Stimulated activated CD8-positive, alpha-beta memory T cell treated with anti-CD3 and anti-CD28 coated beads, Interleukin-15, amount 100 ng/mL, for 24 hours (primary cell): ENCODE results near the gene RAB1A.
A peak's percentile ranks its signal among the peaks of the same experiment; 100 is the strongest.
"Not testable (repeated sequence)": the region's sequence is repeated elsewhere in the genome, so short reads cannot be mapped to it uniquely, and the experiment has no call there.

Experiments
- DNase-seq: peaks from one replicate; pipeline ENCODE4 v3.0.0-alpha.2; 2020; ENCODE audit warnings: low read depth

RAB1A gene

DNA sequence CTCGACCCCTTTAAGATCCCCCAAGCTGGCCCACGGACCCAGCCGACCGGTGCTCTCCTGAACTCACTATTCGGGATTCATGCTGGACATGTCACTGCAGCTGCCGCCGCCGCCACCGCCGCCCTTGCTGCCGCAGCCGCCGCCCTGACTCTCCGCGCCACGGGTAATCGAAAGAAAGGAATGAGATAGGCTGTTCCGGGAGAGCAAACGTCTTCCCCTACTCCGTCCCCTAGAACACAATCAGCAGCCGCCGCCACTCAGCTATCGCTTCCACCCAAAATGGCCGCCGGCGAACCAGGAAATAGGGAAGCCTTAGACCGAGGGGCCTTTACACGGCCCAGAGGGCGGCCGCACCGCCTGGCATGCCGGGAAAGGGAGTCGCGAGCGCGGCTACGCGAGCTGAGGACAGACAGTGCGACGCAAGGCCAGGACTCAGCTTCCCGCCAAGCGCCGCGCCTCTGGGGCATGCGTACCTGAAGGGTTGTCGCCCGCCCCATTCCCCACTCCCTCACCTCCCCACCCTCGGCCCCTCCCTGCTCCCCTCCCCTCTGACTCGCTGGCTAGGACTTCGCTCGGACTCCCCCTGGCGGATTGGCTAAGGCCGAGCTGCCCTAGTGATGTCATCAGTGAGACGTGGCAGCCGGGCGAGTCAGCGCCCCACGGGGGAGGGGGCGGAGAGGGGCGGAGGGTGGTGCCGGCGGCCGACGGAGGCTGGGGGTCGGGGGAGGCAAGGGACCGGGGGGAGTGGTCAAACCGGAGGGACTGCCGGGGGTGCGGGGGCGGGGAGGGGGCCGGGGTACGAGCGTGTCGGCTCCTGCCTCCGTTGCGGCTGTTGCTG is at the start of gene RAB1A:
RAB1A (minus strand) TSS at position 281 of the 838 bp plus-strand sequence; CDS start at position 90, 191 bp downstream.
- peak; percentile 90 for DNase-seq

DNA sequence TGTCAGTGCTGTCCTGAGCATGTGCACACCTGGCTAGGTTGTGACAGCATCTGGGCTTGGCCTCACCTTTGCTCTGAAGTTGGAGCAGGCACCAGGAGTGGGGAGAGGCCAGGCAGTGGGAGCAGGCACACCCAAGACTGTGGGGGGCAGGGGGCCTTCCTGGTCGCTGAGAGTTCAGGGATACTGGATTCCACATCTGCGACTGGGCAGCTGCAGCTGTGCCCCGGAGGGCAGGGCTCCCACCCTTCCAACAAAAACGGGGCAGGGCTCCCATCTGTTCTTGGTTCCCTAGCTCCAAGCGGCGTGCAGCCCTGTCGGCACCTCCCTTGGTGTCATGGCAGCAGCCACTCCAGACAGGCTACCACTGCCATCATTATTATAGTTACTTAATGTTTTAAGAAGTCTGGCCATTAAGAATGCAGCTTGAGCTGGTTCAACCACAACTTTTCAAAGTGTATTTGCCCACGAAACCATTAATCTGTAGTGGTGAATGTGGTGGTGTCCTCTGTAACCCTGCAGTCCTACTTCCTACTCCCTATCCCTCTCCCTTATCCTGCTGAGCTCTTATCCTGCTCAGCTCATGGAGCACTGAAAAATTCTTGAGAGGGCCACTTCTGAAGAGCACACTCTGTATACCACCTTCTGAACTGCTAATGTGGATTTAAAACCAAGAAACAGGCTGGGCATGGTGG is 48.0 kb upstream of the RAB1A start:
- DNase-seq = no peak

DNA sequence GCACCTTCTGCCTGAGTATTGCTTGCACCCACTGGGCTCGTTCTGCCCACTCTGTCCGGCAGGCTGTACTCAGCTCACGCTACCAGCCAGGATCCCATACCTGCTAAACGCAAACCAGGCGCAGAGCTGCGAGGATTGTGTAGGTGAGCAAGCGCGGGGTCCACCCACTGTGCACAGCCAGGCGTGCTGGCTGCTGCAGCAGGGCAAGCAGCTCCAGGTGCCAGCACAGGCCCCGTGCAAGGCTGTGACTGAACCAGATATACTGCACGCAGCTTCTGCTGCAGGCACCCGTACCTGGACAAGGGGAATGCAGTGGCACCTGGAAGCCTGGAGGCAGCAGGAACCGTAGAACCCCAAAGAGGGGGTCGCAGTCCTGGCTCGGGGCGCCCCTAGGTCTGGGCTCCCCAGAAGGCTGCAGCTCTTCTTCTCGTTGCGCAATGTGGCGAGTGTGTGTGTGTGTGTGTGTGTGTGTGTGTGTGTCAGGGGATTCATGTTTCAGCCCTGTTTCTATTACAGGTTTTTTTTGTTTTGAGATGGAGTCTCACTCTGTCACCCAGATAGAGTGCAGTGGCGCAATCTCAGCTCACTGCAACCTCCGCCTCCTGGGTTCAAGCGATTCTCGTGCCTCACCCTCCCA is 46.1 kb upstream of the RAB1A start:
- DNase-seq = no peak

DNA sequence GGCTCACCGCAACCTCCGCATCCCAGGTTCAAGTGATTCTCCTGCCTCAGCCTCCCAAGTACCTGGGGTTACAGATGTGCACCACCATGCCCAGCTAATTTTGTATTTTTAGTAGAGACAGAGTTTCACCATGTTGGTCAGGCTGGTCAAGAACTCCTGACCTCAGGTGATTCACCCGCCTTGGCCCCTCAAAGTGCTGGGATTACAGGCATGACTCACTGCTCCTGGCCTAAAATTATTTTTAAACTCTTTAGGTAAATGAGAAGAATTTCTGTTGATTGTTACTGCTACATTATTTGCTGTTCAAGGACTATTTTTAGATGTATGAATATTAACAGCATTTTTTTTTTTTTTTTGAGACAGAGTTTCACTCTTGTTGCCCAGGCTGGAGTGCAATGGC is 44.1 kb upstream of the RAB1A start:
- DNase-seq = not testable (repeated sequence)

DNA sequence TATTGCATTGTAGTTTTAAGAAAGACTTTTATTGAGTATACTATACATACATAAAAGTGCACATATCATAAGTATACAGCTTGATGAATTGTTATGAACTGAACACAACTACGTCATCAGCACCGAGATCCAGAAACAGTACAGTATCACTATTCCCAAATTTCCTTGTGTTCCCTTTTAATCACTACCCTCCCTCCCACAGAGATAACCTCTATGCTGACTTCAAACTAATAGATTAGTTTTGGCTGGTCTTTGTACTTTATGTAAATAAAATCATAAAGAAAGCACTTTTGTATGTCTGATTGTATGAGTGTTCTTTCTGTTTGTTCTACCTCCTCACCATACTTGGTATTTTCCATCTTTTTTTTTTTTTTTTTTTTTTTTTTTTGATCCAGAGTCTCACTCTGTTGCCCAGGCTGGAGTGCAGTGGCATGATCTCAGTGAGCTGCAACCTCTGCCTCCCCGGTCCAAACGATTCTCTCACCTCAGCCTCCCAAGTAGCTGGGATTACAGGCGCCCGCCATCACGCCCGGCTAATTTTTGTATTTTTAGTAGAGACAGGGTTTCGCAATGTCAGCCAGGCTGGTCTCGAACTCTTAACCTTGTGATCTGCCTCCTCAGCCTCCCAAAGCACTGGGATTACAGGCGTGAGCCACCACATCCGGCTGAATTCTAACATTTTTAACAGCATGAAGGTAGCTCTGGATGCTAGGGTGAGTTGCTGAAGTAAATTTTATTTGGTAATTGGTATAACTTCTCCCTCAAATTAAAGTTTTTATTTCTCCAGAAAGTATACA is 43.3 kb upstream of the RAB1A start:
- DNase-seq = no peak

DNA sequence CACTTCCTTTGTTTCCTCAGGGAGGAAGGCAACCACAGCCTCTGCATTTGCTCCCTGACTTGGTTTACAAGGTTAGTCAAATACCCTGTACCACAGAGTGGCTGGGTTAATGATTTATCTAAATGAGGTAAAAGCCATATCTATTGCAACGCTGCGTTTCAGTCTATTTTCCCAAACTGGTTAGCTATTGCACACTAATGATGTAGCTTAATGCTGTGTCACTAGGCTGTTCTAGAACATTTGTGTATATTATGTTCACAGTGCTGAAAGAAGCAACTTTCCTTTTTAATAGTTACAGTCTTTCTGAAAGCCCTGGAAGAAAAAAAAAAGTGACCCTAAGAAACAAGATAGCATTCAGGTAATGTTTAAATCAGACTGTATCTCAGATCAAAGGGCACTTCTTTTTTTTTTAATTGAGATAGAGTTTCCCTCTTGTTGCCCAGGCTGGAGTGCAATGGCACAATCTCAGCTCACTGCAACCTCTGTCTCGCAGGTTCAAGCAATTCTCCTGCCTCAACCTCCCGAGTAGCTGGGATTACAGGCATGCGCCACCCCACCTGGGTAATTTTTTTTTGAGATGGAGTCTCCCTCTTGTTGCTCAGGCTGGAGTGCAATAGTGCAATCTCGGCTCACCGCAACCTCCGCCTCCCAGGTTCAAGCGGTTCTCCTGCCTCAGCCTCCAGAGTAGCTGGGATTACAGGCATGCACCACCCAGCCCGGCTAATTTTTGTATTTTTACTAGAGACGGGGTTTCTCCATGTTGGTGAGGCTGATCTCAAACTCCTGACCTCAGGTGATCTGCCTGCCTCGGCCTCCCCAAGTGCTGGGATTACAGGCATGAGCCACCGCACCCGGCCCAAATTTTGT is 40.9 kb upstream of the RAB1A start:
- not testable (repeated sequence) for DNase-seq

DNA sequence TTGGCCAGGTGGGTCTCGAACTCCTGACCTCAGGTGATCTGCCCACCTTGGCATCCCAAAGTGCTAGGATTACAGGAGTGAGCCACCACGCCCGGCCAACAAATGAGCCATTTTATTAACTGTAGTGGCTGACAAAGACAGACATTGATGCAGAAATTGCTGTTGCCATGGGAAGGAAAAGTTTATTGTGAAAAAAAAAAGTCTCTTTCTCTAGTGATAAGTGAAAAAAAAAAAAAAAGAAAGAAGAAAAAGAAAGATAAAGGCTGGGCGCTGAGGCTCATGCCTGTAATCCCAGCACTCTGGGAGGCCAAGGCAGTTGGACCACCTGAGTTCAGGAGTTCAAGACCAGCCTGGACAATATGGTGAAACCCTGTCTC is 39.8 kb upstream of the RAB1A start:
- DNase-seq = no peak

DNA sequence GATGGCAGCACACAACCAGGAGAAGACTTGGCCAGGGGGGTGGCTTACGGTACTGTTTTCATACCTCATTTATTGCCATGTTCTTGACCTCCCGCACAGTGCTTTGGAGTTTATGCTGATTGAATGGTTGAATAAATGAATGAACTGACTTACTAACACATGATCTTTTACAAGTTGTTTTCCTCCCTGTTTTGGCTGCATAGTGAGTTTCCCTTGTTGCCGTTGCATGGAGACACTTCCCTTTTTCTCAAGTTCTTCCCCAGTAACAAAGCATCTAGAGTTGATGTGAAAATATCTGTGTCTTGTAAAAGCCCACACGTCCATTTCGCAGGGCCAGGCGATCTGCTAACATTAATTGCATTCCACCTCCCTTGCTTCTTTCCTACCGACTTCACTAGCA is 35.7 kb upstream of the RAB1A start:
- no peak for DNase-seq

DNA sequence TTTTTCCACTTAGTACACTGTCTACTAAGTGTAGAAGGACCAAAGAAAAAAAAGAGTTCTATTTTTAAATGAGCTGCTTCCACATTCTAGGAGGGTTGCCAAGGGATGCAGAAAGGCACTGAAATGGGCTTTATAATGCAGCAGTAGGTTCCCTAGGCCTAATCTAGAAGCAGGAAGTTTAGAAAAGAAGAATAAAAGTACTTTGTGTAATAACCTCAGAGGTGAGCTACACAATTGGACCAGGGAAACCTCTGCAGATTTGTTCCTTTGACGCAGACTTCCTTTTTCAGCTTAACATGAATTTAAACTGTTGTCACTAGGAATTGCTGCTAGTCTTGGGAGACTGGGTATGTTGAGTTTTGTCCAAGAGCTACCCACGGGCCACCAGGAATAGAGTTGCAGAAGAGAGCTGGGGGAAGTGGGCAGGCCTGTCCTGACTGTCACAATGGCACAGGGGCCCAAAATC is 34.6 kb upstream of the RAB1A start:
- DNase-seq = no peak

DNA sequence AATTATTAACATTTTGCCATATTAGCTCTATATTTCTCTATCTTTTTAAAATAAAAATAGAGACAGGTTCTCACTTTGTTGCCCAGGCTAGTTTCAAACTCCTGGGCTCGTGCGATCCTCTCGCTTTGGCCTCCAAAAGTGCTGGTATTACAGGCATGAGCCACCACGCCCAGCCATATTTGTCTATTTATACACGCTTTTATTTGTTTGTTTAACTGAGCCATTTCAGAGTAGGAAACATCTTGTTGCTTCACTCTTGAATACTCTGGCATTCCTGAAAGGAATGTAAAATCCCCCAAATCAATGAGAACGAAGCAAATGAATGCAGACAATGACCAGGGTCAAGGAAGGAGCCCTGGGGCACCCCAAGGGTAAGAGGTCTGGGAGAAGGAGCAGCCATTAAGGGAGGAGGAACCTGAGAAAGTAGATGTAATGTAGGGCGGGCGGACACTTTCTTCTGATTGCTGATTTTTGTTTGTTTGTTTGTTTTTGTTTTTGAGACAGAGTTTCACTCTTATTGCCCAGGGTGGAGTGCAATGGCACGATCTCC is 31.7 kb upstream of the RAB1A start:
- no peak for DNase-seq

DNA sequence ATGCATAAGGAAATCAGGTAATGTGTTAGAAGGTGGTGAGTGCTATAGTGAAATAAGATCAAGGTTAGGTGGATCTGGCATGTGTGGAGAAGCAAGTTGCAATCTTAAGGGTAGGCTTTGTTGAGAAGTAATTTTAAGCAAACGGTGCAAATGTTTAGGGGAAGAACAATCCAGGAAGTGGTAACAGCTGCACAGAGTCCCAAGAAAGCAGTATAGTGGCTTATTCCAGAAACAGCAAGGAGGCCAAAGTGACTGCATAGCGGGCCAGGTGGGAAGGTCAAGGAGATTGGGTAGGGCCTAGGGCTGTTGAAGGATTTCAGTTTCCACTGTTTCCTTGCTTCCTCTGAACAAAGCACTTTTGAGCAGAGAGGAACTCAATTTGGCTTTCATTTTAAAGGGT is 30.0 kb upstream of the RAB1A start:
- no peak for DNase-seq

DNA sequence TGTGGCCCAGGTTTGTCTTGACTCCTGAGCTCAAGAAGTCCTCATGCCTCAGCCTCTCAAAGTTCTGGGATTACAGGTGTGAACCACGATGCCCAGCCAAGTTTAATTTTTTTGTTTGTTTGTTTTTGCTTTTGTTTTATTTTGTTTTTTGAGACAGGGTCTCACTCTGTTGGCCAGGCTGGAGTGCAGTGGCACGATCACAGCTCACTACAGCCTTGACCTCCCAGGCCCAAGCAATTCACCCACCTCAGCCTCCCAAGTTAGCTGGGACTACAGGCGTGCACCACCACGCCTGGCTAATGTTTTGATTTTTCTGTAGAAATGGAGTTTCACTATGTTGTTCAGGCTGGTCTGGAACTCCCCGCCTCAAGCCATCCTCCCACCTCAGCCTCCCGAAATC is 29.4 kb upstream of the RAB1A start:
- DNase-seq = no peak

DNA sequence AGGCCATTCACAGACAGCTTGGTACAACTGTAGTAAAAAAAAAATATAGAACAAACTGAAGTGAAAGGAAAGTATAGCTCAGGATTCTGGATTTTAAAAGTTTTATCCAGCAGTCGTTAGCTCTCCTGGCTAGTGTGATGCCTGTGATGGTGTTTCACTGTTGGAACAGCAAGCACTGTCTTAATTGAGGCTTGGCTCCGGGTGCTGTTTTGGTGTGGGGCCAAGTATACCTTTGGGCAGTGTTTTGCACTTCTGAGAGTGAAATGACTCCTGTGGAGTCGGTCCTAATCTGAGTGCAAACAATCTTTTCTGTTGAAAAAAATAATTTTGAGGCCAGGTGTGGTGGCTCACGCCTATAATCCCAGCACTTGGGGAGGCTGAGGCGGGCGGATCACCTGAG is 28.7 kb upstream of the RAB1A start:
- no peak for DNase-seq

DNA sequence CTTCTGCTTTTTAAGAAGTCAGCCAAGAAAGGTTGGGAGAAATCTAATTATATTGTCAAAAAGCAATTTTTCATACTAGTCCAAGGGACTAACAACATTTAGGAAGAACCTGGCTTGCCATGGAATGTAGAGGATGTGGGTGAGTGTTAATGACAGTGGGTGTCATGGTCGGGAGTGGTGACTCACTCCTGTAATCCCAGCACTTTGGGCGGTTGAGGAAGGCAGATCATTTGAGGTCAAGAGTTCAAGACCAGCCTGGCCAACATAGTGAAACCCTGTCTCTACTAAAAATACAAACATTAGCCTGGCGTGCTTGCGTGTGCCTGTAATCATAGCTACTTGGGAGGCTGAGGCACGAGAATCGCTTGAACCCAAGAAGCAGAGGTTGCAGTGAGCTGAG is 27.9 kb upstream of the RAB1A start:
- not testable (repeated sequence) for DNase-seq

DNA sequence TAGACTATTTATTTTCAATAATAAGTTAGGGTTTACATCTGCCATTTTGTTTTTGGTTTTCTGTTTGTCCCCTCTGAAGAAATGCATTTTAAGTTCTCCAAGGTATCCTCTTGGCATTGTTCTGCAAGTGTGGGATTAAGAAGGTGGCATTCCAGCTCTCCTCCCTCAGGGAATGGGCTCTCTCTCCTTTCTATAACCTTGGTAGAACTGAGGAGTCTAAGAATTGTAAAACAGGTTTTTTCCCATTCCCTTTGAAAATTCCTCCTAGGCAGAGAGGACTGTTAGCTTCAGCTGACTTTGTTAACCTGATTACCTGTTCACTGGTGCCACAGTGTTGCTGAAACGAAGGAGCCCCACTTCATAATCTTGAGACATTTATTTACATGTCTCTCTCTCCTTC is 26.1 kb upstream of the RAB1A start:
- no peak for DNase-seq

DNA sequence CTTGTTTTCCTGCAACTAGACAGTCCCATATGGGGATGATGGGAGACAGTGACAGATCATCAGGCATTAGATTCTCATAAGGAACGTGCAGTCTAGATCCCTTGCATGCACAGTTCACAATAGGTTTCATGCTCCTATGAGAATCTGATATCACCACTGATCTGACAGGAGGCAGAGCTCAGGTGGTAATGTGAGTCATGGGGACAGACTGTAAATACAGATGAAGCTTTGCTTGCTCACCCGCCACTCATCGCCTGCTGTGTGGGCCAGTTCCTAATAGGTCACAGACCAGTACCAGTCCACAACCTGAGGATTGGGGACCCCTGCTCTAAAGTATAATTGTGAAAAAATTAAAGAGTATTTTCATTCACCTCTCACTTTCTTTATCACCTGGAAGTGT is 23.6 kb upstream of the RAB1A start:
- DNase-seq = no peak

DNA sequence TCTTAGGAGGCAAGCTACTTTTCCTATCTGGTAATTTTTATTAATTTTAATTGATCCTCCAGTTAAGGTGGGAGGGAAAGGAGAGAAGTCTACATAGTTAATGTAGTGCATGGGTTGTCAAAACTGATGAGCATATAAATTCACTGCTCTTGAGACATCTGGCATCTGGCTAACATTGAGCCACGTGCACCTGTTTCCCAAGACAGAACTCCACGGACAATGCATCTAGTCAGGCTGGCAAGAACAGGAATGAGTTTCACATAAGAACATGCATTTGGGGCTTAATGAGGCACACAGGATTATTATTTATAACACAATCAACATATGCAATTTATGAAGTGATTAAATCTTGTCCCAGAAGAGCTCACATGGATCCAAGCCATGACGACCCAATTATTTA is 16.2 kb upstream of the RAB1A start:
- no peak for DNase-seq

DNA sequence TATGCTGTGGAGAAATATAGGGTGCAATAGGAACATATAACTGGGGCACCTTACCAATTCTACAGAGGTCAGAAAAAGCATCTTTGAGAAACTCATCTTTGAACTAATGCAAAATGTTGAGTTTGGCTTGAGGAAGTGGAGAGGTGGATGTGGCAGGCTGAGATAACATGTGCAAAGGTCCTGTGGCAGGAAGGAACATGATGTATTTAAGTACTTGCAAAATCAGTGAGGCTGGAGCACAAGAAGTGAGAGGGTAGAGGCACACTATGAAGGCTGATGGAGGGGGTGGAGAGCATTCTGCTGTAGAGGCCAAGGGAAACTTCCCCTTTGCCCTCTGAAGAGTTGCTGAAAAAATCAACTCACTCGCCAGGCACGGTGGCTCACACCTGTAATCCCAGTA is 14.7 kb upstream of the RAB1A start:
- no peak for DNase-seq

DNA sequence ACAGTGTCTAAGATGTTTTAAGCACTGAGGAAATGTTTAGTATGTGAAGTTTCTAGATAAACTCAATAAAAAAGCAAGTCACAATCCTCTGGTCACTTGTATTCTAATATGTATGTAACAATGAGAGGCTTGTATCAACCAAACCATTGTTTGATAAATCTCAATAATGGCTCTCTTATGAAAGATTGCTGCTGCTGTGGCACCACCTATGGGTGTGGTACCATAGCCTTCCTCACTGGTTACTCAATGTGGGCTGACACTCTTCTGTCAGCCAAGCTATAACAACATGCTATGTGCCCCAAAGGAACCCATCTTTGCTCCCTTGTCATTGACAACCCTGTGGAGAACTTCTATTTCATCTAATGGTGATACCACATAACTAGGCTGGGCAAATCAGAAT is 12.6 kb upstream of the RAB1A start:
- DNase-seq = no peak

DNA sequence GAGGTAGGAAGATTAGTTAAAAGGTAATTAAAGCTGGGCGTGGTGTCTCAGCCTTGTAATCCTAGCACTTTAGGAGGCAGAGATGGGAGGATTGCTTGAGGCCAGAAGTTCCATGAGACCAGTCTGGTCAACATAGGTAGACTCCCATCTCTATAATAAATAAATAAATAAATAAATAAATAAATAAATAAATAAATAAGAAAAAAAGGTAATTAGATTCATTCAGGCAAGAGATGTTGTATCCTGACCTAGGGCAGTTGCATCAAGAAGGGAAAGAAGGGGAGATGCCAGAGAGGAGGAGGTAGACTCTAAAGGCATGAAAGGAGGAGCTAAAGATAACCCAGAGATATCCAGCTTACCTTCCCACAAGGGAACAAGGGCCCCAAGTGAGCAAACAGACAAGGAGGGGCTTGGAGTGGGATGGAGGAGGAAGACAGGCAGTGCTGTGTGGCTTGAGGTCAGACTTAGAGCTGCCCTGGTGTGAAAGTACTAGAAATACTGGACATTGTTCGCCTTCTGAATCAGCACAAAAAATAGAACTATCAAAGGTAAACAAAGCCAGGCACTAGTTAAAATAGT is 7.4 kb upstream of the RAB1A start:
- DNase-seq = no peak

DNA sequence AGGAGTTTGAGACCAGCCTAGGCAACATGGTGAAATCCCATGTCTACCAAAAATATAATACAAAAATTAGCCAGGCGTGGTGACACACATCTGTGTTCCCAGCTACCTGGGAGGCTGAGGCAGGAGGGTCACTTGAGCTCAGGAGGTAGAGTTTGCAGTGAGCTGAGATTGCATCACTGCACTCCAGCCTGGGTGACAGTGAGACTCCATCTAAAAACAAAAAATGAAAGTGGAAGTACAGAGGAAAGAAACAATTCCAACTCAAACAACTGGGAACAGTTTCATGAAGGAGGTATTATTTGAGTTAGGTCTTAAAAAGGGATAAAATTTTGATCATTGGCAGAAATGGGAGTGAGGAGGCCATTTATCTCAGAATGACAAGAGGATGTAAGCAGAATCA is 6.3 kb upstream of the RAB1A start:
- no peak for DNase-seq
